ENCODE measurements around the gene NFILZ.

NFILZ gene

DNA sequence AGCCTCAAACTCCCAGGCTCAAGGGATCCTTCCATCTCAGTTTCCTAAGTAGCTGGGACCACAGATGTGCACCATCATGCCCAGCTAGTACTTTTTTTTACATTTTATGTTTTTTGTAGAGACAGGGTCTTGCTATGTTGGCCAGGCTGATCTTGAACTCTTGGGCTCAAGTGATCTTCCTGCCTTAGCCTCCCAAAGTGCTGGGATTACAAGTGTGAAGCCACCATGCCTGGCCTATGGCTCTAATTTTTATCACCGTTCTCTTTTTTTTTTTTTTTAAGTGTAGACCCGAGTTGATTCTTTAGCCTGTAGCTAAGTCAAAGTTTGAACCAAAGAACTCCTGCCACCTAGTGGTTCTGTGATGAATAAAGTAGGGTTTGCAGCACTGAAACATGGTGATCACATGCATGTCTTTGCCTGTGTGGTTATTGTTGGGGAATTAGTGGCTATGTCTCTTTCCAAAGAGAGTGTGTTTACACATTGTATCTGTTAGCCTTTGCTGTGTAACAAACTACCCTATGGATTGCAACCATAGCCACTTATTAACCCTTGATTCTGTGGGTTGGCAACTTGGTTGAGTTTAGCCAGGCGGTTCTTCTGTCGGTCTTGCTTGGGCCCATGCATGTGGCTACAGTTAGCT, 11.6 kb downstream of the NFILZ start (continued):
- TF ChIP-seq, protein P1, sequence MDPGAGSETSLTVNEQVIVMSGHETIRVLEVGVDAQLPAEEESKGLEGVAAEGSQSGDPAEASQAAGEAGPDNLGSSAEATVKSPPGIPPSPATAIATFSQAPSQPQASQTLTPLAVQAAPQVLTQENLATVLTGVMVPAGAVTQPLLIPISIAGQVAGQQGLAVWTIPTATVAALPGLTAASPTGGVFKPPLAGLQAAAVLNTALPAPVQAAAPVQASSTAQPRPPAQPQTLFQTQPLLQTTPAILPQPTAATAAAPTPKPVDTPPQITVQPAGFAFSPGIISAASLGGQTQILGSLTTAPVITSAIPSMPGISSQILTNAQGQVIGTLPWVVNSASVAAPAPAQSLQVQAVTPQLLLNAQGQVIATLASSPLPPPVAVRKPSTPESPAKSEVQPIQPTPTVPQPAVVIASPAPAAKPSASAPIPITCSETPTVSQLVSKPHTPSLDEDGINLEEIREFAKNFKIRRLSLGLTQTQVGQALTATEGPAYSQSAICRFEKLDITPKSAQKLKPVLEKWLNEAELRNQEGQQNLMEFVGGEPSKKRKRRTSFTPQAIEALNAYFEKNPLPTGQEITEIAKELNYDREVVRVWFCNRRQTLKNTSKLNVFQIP (CRISPR knock-in tag; IDR thresholded peaks at IDR 0.05; ENCODE audit: borderline replicate concordance, low read depth): no peak
- no peak for TF ChIP-seq TCF4 (CRISPR knock-in tag; IDR thresholded peaks at IDR 0.05; ENCODE audit: borderline replicate concordance)
- TF ChIP-seq, protein P2, sequence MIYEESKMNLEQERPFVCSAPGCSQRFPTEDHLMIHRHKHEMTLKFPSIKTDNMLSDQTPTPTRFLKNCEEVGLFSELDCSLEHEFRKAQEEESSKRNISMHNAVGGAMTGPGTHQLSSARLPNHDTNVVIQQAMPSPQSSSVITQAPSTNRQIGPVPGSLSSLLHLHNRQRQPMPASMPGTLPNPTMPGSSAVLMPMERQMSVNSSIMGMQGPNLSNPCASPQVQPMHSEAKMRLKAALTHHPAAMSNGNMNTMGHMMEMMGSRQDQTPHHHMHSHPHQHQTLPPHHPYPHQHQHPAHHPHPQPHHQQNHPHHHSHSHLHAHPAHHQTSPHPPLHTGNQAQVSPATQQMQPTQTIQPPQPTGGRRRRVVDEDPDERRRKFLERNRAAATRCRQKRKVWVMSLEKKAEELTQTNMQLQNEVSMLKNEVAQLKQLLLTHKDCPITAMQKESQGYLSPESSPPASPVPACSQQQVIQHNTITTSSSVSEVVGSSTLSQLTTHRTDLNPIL (CRISPR knock-in tag; IDR thresholded peaks at IDR 0.05; ENCODE audit: low read depth): no peak
- no peak for TF ChIP-seq BACH2 (CRISPR knock-in tag; IDR thresholded peaks at IDR 0.05; ENCODE audit: borderline replicate concordance)
- no peak for TF ChIP-seq PPARA (CRISPR knock-in tag; IDR thresholded peaks at IDR 0.05; ENCODE audit: borderline replicate concordance)
- no peak for TF ChIP-seq ZFP3 (CRISPR knock-in tag; IDR thresholded peaks at IDR 0.05)
- no peak for TF ChIP-seq ZFP30 (CRISPR knock-in tag; IDR thresholded peaks at IDR 0.05)
- no peak for TF ChIP-seq ESRRG (CRISPR knock-in tag; IDR thresholded peaks at IDR 0.05)

DNA sequence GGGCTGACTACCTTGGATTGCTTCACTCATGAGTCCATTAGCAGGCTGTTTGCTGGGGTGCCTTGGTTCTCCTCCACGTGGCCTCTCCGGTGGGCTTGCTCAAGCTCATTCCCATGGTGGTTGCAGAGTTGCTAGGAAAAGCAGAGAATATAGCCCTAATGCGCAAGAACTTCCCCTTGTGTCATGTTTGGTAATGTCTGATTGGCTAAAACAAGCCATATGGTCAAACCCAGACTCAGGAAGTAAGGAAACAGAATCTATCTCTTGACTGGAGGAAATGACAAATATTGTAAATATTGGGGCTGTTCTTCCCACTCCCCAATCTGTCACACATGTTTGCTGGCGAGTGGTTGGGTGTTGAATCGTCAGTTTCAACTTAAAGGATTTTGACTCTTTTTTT, 12.1 kb downstream of the NFILZ start:
- ATAC-seq: no peak
- no peak for TF ChIP-seq ZNF8 (CRISPR knock-in tag; IDR thresholded peaks at IDR 0.05)
- no peak for TF ChIP-seq OSR1 (CRISPR knock-in tag; IDR thresholded peaks at IDR 0.05)
- TF ChIP-seq RARB (CRISPR knock-in tag; IDR thresholded peaks at IDR 0.05): no peak
- TF ChIP-seq ZFP3 (CRISPR knock-in tag; IDR thresholded peaks at IDR 0.05): no peak
- TF ChIP-seq PPARA (CRISPR knock-in tag; IDR thresholded peaks at IDR 0.05; ENCODE audit: borderline replicate concordance): no peak

DNA sequence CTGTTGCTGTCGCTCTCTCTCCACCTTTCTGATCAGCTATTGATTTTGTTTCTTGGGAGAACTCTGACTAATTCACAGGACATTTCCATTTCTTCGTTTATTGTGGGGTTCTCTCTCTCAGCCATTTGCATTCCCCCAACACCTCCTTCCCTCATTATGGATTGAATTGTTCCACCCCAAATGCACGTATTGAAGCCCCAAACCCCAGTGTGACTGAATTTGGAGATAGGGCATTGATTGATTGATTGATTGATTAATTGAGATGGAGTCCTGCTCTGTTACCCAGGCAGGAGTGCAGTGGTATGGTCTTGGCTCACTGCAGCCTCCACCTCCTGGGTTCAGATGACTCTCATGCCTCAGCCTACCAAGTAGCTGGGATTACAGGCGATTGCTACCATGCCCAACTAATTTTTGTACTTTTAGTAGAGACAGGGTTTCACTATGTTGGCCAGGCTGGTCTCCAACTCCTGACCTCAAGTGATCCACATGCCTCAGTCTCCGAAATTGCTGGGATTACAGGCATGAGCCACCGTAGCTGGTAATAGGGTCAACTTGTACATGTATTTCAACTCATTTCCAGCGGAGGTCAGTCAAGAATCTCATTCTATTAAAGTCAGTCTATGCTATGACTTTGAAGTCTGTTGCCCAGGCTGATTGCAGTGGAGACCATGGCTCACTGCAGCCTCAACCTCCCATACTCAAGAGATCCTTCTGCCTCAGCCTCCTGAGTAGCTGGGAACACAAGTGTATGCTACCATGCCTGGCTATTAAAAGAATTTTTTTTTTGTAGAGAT, 13.6 kb downstream of the NFILZ start:
- TF ChIP-seq, protein P2 (CRISPR knock-in tag; IDR thresholded peaks at IDR 0.05; ENCODE audit: low read depth): no peak
- TF ChIP-seq OSR1 (CRISPR knock-in tag; IDR thresholded peaks at IDR 0.05): no peak
- TF ChIP-seq, protein P3, sequence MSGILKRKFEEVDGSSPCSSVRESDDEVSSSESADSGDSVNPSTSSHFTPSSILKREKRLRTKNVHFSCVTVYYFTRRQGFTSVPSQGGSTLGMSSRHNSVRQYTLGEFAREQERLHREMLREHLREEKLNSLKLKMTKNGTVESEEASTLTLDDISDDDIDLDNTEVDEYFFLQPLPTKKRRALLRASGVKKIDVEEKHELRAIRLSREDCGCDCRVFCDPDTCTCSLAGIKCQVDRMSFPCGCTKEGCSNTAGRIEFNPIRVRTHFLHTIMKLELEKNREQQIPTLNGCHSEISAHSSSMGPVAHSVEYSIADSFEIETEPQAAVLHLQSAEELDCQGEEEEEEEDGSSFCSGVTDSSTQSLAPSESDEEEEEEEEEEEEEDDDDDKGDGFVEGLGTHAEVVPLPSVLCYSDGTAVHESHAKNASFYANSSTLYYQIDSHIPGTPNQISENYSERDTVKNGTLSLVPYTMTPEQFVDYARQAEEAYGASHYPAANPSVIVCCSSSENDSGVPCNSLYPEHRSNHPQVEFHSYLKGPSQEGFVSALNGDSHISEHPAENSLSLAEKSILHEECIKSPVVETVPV (CRISPR knock-in tag; IDR thresholded peaks at IDR 0.05): no peak
- no peak for TF ChIP-seq SNAI2 (CRISPR knock-in tag; IDR thresholded peaks at IDR 0.05)
- TF ChIP-seq ZNF70 (CRISPR knock-in tag; IDR thresholded peaks at IDR 0.05): no peak
- TF ChIP-seq TCF4 (CRISPR knock-in tag; IDR thresholded peaks at IDR 0.05; ENCODE audit: borderline replicate concordance): no peak
- no peak for TF ChIP-seq RARB (CRISPR knock-in tag; IDR thresholded peaks at IDR 0.05)
- TF ChIP-seq BACH2 (CRISPR knock-in tag; IDR thresholded peaks at IDR 0.05; ENCODE audit: borderline replicate concordance): no peak
- TF ChIP-seq TOX (CRISPR knock-in tag; IDR thresholded peaks at IDR 0.05; ENCODE audit: borderline replicate concordance): no peak
- TF ChIP-seq, protein P4, sequence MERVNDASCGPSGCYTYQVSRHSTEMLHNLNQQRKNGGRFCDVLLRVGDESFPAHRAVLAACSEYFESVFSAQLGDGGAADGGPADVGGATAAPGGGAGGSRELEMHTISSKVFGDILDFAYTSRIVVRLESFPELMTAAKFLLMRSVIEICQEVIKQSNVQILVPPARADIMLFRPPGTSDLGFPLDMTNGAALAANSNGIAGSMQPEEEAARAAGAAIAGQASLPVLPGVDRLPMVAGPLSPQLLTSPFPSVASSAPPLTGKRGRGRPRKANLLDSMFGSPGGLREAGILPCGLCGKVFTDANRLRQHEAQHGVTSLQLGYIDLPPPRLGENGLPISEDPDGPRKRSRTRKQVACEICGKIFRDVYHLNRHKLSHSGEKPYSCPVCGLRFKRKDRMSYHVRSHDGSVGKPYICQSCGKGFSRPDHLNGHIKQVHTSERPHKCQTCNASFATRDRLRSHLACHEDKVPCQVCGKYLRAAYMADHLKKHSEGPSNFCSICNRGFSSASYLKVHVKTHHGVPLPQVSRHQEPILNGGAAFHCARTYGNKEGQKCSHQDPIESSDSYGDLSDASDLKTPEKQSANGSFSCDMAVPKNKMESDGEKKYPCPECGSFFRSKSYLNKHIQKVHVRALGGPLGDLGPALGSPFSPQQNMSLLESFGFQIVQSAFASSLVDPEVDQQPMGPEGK (CRISPR knock-in tag; IDR thresholded peaks at IDR 0.05; ENCODE audit: borderline replicate concordance): no peak
- TF ChIP-seq ESRRG (CRISPR knock-in tag; IDR thresholded peaks at IDR 0.05): no peak
- TF ChIP-seq ZNF8 (CRISPR knock-in tag; IDR thresholded peaks at IDR 0.05): no peak
- ATAC-seq: no peak

DNA sequence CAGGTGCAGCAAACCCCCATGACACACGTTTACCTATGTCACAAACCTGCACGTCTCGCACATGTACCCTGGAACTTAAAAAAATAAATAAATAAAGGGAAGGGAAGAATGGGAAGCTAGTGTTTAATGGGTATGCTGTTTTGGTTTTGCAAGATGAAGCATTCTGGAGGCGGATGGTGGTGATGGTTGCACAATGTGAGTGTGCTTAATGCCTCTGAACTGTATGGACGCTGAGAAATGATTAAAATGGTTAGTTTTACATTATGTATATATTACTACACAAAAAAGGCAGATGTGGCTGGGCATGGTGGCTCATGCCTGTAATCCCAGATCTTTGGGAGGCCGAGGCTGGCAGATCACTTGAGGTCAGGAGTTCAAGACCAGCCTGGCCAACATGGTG, 17.8 kb downstream of the NFILZ start:
- ATAC-seq: no peak
- TF ChIP-seq BACH2 (CRISPR knock-in tag; IDR thresholded peaks at IDR 0.05; ENCODE audit: borderline replicate concordance): no peak
- no peak for TF ChIP-seq TOX (CRISPR knock-in tag; IDR thresholded peaks at IDR 0.05; ENCODE audit: borderline replicate concordance)
- no peak for TF ChIP-seq TCF4 (CRISPR knock-in tag; IDR thresholded peaks at IDR 0.05; ENCODE audit: borderline replicate concordance)
- TF ChIP-seq ZNF8 (CRISPR knock-in tag; IDR thresholded peaks at IDR 0.05): no peak
- no peak for TF ChIP-seq SNAI2 (CRISPR knock-in tag; IDR thresholded peaks at IDR 0.05)
- TF ChIP-seq, protein P5, sequence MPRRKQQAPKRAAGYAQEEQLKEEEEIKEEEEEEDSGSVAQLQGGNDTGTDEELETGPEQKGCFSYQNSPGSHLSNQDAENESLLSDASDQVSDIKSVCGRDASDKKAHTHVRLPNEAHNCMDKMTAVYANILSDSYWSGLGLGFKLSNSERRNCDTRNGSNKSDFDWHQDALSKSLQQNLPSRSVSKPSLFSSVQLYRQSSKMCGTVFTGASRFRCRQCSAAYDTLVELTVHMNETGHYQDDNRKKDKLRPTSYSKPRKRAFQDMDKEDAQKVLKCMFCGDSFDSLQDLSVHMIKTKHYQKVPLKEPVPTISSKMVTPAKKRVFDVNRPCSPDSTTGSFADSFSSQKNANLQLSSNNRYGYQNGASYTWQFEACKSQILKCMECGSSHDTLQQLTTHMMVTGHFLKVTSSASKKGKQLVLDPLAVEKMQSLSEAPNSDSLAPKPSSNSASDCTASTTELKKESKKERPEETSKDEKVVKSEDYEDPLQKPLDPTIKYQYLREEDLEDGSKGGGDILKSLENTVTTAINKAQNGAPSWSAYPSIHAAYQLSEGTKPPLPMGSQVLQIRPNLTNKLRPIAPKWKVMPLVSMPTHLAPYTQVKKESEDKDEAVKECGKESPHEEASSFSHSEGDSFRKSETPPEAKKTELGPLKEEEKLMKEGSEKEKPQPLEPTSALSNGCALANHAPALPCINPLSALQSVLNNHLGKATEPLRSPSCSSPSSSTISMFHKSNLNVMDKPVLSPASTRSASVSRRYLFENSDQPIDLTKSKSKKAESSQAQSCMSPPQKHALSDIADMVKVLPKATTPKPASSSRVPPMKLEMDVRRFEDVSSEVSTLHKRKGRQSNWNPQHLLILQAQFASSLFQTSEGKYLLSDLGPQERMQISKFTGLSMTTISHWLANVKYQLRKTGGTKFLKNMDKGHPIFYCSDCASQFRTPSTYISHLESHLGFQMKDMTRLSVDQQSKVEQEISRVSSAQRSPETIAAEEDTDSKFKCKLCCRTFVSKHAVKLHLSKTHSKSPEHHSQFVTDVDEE (CRISPR knock-in tag; IDR thresholded peaks at IDR 0.05): no peak
- TF ChIP-seq CSDC2 (CRISPR knock-in tag; IDR thresholded peaks at IDR 0.05): no peak
- no peak for TF ChIP-seq GLIS3 (CRISPR knock-in tag; IDR thresholded peaks at IDR 0.05)
- no peak for TF ChIP-seq ISL1 (CRISPR knock-in tag; IDR thresholded peaks at IDR 0.05)
- TF ChIP-seq, protein P4 (CRISPR knock-in tag; IDR thresholded peaks at IDR 0.05; ENCODE audit: borderline replicate concordance): no peak
- TF ChIP-seq ZFP30 (CRISPR knock-in tag; IDR thresholded peaks at IDR 0.05): no peak
- TF ChIP-seq ZNF70 (CRISPR knock-in tag; IDR thresholded peaks at IDR 0.05): no peak
- no peak for TF ChIP-seq OSR1 (CRISPR knock-in tag; IDR thresholded peaks at IDR 0.05)
